VCaP (cell line): Measurements from ENCODE around the gene SPATA19.

ENCODE experiments used
- H3K27ac ChIP-seq: fragments of 450-650 bp; 2 replicates; pipeline ENCODE4 v1.5.1; 2017
- CTCF ChIP-seq: fragments of 450-650 bp; conservative IDR thresholded peaks from 2 replicates; pipeline ENCODE4 v1.5.1; 2017; ENCODE audit warnings: mild to moderate bottlenecking, moderate library complexity

The SPATA19 gene

DNA sequence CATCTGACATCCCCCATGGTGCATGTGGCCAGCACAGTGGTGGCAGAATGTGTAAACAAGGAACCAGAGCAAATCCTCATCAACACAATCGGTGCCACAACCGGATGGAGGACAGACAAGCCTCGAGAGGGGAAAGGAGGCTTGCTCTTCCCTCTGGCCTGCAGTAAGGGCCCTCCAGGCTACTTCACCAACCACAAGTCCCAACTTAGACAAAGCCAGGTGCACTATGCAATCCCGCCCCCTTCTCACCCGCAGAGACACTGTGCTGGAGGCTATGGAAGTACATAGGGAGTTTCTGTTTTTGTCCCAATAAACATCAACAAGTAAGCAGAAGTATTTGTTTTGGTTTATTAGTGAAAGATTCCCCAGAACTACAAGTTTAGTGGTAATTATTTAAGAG lies 54.3 kb downstream of the SPATA19 start:
- TF ChIP-seq CTCF, result no peak
- H3K27ac ChIP-seq, result no peak overlapping the region
